ENCODE measurements around the gene FARP1. TPM values are rescaled to one million over a fixed set of nuclear protein-coding genes. Genes with fewer than 3 reads are reported as not detected.
"Not testable (repeated sequence)": the region's sequence is repeated elsewhere in the genome, so short reads cannot be mapped to it uniquely, and the experiment has no call there.

The FARP1 gene
- total RNA-seq, 4 donors from 2014 or later, result 21.2 to 56.5 (median 35.1) TPM

GRCh38 chr13:98409281-98409680 is 266.4 kb downstream of the FARP1 start:
- no peak overlapping the region for H3K4me3 ChIP-seq
- peaks cover 0 to 33% (median 24%) of the 10 kb centered on the region in 4 donors for H3K36me3 ChIP-seq
- DNase-seq (ENCODE audit: extremely low spot score), result no peak
- 97% methylated on average over 13 of the region's 13 CpGs for WGBS
- H3K4me1 ChIP-seq, result peaks cover 0 to 5% (median 0%) of the 10 kb centered on the region in 4 donors
- intact Hi-C loops (cut with DNase I), result no loop called here
- H3K27me3 ChIP-seq, result no peaks in the 10 kb centered on the region
- TF ChIP-seq POLR2A (IDR thresholded peaks at IDR 0.05; ENCODE audit: low read depth), result no peak
- no peak for TF ChIP-seq EP300 (IDR thresholded peaks at IDR 0.05)
- no peak for TF ChIP-seq CTCF (IDR thresholded peaks at IDR 0.05)
- no peak for TF ChIP-seq POLR2AphosphoS5 (IDR thresholded peaks at IDR 0.05)
- no peak overlapping the region for H3K27ac ChIP-seq (replicated peaks in 1 of 4)
- no peaks in the 10 kb centered on the region for H3K9me3 ChIP-seq

GRCh38 chr13:98410612-98411011 is 267.7 kb downstream of the FARP1 start:
- Histone ChIP-seq H3K4me3 (no peak overlapping the region), H3K27ac (replicated peaks in 1 of 4) (no peak overlapping the region), H3K27me3 (no peaks in the 10 kb centered on the region), H3K9me3 (no peaks in the 10 kb centered on the region), H3K4me1 (no peaks in the 10 kb centered on the region), H3K36me3 (peaks cover 0 to 45% (median 31%) of the 10 kb centered on the region in 4 donors)
- WGBS, result 94% methylated on average over 11 of the region's 11 CpGs
- no peak for DNase-seq (ENCODE audit: extremely low spot score)
- TF ChIP-seq CTCF (IDR thresholded peaks at IDR 0.05) (no peak), POLR2A (IDR thresholded peaks at IDR 0.05; ENCODE audit: low read depth) (no peak), POLR2AphosphoS5 (IDR thresholded peaks at IDR 0.05) (no peak), EP300 (IDR thresholded peaks at IDR 0.05) (no peak)
- intact Hi-C loops (cut with DNase I), result no loop called here

DNA sequence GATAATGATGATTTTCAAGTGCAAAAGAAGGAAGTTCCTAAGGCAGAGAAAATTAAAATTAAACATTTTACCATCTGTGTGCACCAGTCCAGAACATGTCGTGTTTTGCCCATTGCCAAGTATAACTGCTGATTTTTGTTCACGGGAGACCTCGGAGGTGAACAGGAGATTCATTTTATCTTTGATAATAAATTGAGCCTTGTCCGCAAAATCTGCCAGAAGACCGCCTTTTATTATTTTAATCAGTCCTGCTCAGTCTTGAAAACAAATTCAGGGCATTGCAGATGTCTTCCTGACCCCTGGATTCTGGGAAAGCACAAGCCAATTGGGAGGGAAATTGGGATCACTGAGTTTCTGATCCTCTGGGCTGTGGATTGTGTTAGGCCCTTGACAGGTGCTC is 268.1 kb downstream of the FARP1 start:
- Histone ChIP-seq H3K9me3 (no peaks in the 10 kb centered on the region), H3K4me3 (no peak overlapping the region), H3K36me3 (peaks cover 0 to 48% (median 34%) of the 10 kb centered on the region in 4 donors), H3K4me1 (no peaks in the 10 kb centered on the region), H3K27ac (replicated peaks in 1 of 4) (no peak overlapping the region), H3K27me3 (no peaks in the 10 kb centered on the region)
- TF ChIP-seq CTCF (IDR thresholded peaks at IDR 0.05) (no peak), POLR2A (IDR thresholded peaks at IDR 0.05; ENCODE audit: low read depth) (no peak)
- intact Hi-C loops (cut with DNase I), result no loop called here
- WGBS, result 95% methylated on average over 5 of the region's 5 CpGs
- no peak for DNase-seq (ENCODE audit: extremely low spot score)

DNA sequence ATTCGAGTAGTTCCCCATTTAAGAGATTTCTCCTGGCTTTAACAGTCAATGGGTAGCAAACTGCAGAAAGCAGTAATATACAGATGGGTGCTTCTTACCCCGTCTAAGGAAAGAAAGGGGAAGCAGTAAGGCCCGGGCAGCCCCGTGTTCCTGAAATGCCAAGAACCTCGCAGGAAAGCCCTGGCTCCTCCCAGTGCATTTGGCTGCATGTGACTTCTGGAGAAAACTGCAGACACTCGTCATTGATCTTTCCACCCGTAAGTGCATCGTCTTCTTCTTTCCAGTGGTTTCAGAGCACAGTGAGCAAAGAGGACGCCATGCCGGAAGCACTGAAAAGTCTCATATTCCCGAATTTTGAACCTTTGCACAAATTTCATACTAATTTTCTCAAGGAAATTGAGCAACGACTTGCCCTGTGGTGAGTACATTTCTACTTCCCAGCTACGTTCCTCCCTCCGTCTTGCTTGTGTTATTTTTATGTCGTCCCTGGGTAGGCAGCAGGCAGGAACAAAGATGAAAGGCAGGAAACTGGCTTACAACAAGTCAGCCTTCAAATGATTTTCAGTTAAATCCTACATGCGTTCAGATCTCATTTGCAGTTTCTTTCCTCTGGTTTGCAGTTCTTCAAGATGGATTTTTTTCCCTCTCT is 268.8 kb downstream of the FARP1 start:
- no peaks in the 10 kb centered on the region for H3K27me3 ChIP-seq
- peak overlapping the region in 1 of 4 donors; percentile 10 for H3K4me3 ChIP-seq
- H3K4me1 ChIP-seq, result no peaks in the 10 kb centered on the region
- intact Hi-C loops (cut with DNase I), result no loop called here
- H3K27ac ChIP-seq (replicated peaks in 1 of 4), result no peak overlapping the region
- WGBS, result 72% methylated on average over 16 of the region's 16 CpGs
- H3K36me3 ChIP-seq, result peaks cover 0 to 55% (median 36%) of the 10 kb centered on the region in 4 donors
- H3K9me3 ChIP-seq, result no peaks in the 10 kb centered on the region
- no peak for DNase-seq (ENCODE audit: extremely low spot score)
- TF ChIP-seq POLR2A (IDR thresholded peaks at IDR 0.05; ENCODE audit: low read depth) (no peak), POLR2AphosphoS5 (IDR thresholded peaks at IDR 0.05) (peak in 1 of 2 donors; percentile 33)

GRCh38 chr13:98413278-98413677 is 270.4 kb downstream of the FARP1 start:
- H3K9me3 ChIP-seq; DNase-seq (ENCODE audit: extremely low spot score); H3K27ac ChIP-seq (replicated peaks in 1 of 4); H3K4me3 ChIP-seq; intact Hi-C loops (cut with DNase I); H3K4me1 ChIP-seq; H3K27me3 ChIP-seq: not testable (repeated sequence)
- peaks cover 0 to 57% (median 39%) of the 10 kb centered on the region in 4 donors for H3K36me3 ChIP-seq
- WGBS, result 98% methylated on average over 3 of the region's 3 CpGs

DNA sequence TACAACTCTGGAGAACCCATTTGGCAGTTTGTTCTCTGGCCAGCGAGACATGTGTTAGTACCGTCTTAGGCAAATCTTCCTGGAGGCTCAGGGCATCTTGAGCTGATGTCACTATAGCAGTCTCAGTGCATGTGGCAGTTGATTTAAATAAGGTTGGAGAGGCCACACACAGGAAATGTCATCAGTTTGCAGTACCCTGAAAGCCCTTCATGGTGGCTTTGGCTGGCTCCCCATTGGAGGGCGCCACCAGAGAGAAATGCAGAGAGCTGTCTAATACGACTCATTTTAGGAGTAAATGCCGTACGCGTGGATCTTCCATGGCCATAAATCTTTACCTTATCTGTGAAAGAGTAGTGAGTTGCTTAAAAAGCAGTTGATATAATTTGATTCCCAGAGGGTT is 270.9 kb downstream of the FARP1 start:
- Histone ChIP-seq H3K27me3 (no peaks in the 10 kb centered on the region), H3K4me3 (no peak overlapping the region), H3K9me3 (no peaks in the 10 kb centered on the region), H3K27ac (replicated peaks in 1 of 4) (no peak overlapping the region), H3K36me3 (peaks cover 0 to 62% (median 42%) of the 10 kb centered on the region in 4 donors), H3K4me1 (no peaks in the 10 kb centered on the region)
- no peak for DNase-seq (ENCODE audit: extremely low spot score)
- over 99% methylated on average over 7 of the region's 7 CpGs for WGBS
- TF ChIP-seq POLR2AphosphoS5 (IDR thresholded peaks at IDR 0.05), result no peak
- no peak for TF ChIP-seq EP300 (IDR thresholded peaks at IDR 0.05)
- TF ChIP-seq CTCF (IDR thresholded peaks at IDR 0.05), result no peak
- no peak for TF ChIP-seq POLR2A (IDR thresholded peaks at IDR 0.05; ENCODE audit: low read depth)
- intact Hi-C loops (cut with DNase I), result no loop called here

Data from esophagus muscularis mucosa (tissue), 4 donors.